Adrenal gland (tissue), 12 donors: ENCODE data around the gene CEACAM8. TPM values are rescaled to one million over a fixed set of nuclear protein-coding genes. Genes with fewer than 3 reads are reported as not detected.
"Not testable (repeated sequence)": the region's sequence is repeated elsewhere in the genome, so short reads cannot be mapped to it uniquely, and the experiment has no call there.

Experiments used
- DNase-seq, 7 donors: peaks; one replicate each; pipeline ENCODE4 v3.0.0-alpha.2; 2019 to 2020
- H3K27ac ChIP-seq, 5 donors: fragments of 200-600 bp; sonication (generic) in 4 of 5; 1 replicate in 3 of 5; 2 replicates in 2 of 5; pipeline versions ENCODE4 v1.5.1 to v1.8.0; 2016 to 2020; ENCODE audit warnings: mild to moderate bottlenecking in 1 of 5
- H3K27me3 ChIP-seq: fragments of 200-600 bp; 2 replicates; pipeline ENCODE4 v1.8.0; 2021
- H3K36me3 ChIP-seq, 2 donors: fragments of 200-600 bp; replicated peaks in 1 of 2; 1 replicate in 1 of 2; 2 replicates in 1 of 2; pipeline versions ENCODE4 v1.5.1 to v1.8.0; 2018 to 2022
- H3K4me1 ChIP-seq, 2 donors: fragments of 200-600 bp; replicated peaks in 1 of 2; 1 replicate in 1 of 2; 2 replicates in 1 of 2; pipeline versions ENCODE4 v1.5.1 to v1.8.0; 2018 to 2021
- H3K4me3 ChIP-seq, 4 donors: fragments of 200-600 bp; sonication (generic) in 3 of 4; one replicate each; pipeline ENCODE4 v1.5.1; 2016 to 2018
- H3K9me3 ChIP-seq, 3 donors: fragments of 200-600 bp; sonication (generic) in 1 of 3; replicated peaks in 1 of 3; 1 replicate in 2 of 3; 2 replicates in 1 of 3; pipeline versions ENCODE4 v1.5.1 to v1.8.0; 2016 to 2021
- CTCF ChIP-seq, 6 experiments: fragments of 450-650 bp in 4 of 6; fragments of 200-600 bp in 2 of 6; sonication (generic) in 1 of 6; IDR thresholded peaks; 1 replicate in 5 of 6; 2 replicates in 1 of 6; pipeline versions ENCODE4 v1.5.1 to v1.8.0; 2016 to 2021; ENCODE audit warnings: antibody characterized with exemption in 6 of 6, mild to moderate bottlenecking in 2 of 6, moderate library complexity in 1 of 6
- POLR2A ChIP-seq, 2 donors: fragments of 450-650 bp; IDR thresholded peaks; one replicate each; pipeline ENCODE4 v1.6.1; 2017; ENCODE audit warnings: antibody characterized with exemption in 2 of 2, mild to moderate bottlenecking in 2 of 2, moderate library complexity in 1 of 2
- WGBS, 4 donors: extraction: QIAGEN DNeasy Blood & Tissue Kit in 2 of 4; methylation state at CpG; one replicate each; pipeline versions ENCODE4 v1.1.5 to v1.1.7; 2013 to 2017; 5-methylcytosine and 5-hydroxymethylcytosine counted together
- intact Hi-C, 2 donors: fragments of 100-400 bp; cut with DNase I; formaldehyde crosslinking; loops; one replicate each; pipeline versions ENCODE4 v1.14.1 to v1.15.0; 2022 to 2023
- polyA plus RNA-seq, 3 donors: library from polyadenylated mRNA; stranded (reverse); fragments of 200-250 nt in 2 of 3; fragments of 350-450 nt in 1 of 3; fragmentation: Illumina TruSeq in 1 of 3; extraction: RNeasy Lipid Tissue Mini Kit (QIAGEN cat#74804) in 1 of 3; gene quantifications; one replicate each; pipeline ENCODE4 v1.2.3, GENCODE V29; 2013 to 2014
- total RNA-seq, 9 donors: library from RNA; depleted of rRNA in 4 of 9; stranded (reverse); fragments of >200 nt in 4 of 9; fragments of 120-200 nt in 1 of 9; fragmentation: NEBNext Ultra II Directional in 1 of 9; extraction: Animal tissue kit (Norgen Biotek cat#: 25700) in 1 of 9; gene quantifications; one replicate each; pipeline versions ENCODE4 v1.1.0 to v1.2.4, GENCODE V29; 2013 to 2023
- donor health status: healthy with polysubstance abuse.
- donor health status: Bipolar disorder and iron deficiency.
- donor health status: DM: yes; HTN: yes; CAD: no.
- donor health status: DM: no; HTN: no; CAD: no.
- donor health status: DM: no; HTN: no; CAD: no.
- donor health status: DM: yes; HTN: yes; CAD: no.

CEACAM8 gene
- total and polyA plus RNA-seq, 12 donors, result 0.17 TPM; not detected in 11

GRCh38 chr19:42619271-42619670 is 24.5 kb upstream of the CEACAM8 start:
- no peak overlapping the region for H3K27ac ChIP-seq
- no peaks in the 10 kb centered on the region for H3K36me3 ChIP-seq
- TF ChIP-seq CTCF (IDR thresholded peaks at IDR 0.05) (no peak), POLR2A (IDR thresholded peaks at IDR 0.05) (no peak)
- intact Hi-C loops, result no loop called here
- H3K9me3 ChIP-seq, result no peaks in the 10 kb centered on the region
- H3K27me3 ChIP-seq, result no peaks in the 10 kb centered on the region
- H3K4me3 ChIP-seq, result no peak overlapping the region
- no peaks in the 10 kb centered on the region for H3K4me1 ChIP-seq
- no peak for DNase-seq
- WGBS, 4 donors, result 82 to 95% (median 85%) methylated on average over 1 of the region's 1 CpG

- Histone ChIP-seq H3K27me3 (no peaks in the 10 kb centered on the region), H3K27ac (no peak overlapping the region), H3K9me3 (no peaks in the 10 kb centered on the region), H3K36me3 (no peaks in the 10 kb centered on the region), H3K4me1 (no peaks in the 10 kb centered on the region), H3K4me3 (no peak overlapping the region)
- WGBS, 4 donors, result 83 to 89% (median 86%) methylated on average over 5 of the region's 5 CpGs
- intact Hi-C loops, result no loop called here
- TF ChIP-seq POLR2A (IDR thresholded peaks at IDR 0.05), result no peak
- no peak for TF ChIP-seq CTCF (IDR thresholded peaks at IDR 0.05)
- no peak for DNase-seq
Measured at GRCh38 chr19:42613666-42614065, 18.9 kb upstream of the CEACAM8 start.

- H3K4me3 ChIP-seq, H3K27ac ChIP-seq, intact Hi-C loops, H3K36me3 ChIP-seq, H3K9me3 ChIP-seq, H3K27me3 ChIP-seq, H3K4me1 ChIP-seq, DNase-seq: not testable (repeated sequence)
- WGBS, 4 donors, result 94 to 98% methylated on average over 15 to 26 of the region's 33 CpGs; no CpG with 5 or more reads in 2 of the 4 donors
Measured at GRCh38 chr19:42610401-42610915, 15.7 kb upstream of the CEACAM8 start.

GRCh38 chr19:42606660-42607351 is 12.1 kb upstream of the CEACAM8 start:
- 16 to 35% (median 29%) methylated on average over 8 to 14 of the region's 14 CpGs for WGBS, 4 donors
- intact Hi-C loops, result no loop called here
- Histone ChIP-seq H3K4me3 (no peak overlapping the region), H3K36me3 (no peaks in the 10 kb centered on the region), H3K4me1 (no peaks in the 10 kb centered on the region), H3K27me3 (no peaks in the 10 kb centered on the region), H3K27ac (no peak overlapping the region), H3K9me3 (no peaks in the 10 kb centered on the region)
- TF ChIP-seq CTCF (IDR thresholded peaks at IDR 0.05), result peak; percentile 36 to 64 (median 56)
- TF ChIP-seq POLR2A (IDR thresholded peaks at IDR 0.05), result no peak
- peak; percentile 43 to 82 (median 69) for DNase-seq
